ENCODE measurements around the gene PRAMEF18.
"Not testable (repeated sequence)": the region's sequence is repeated elsewhere in the genome, so short reads cannot be mapped to it uniquely, and the experiment has no call there.

GRCh38 chr1:13227271-13228055 lies 1.5 kb upstream of the PRAMEF18 start:
- TF ChIP-seq POLR2AphosphoS5, CTCF, POLR2A, EP300 (IDR thresholded peaks at IDR 0.05): not testable (repeated sequence)

Data from sigmoid colon (tissue), 4 donors.